LNCAP (cell line): ENCODE measurements around the gene ZCCHC7.

ENCODE experiments used
- TF ChIP-seq, protein P1 (sequence below): fragments of 450-650 bp; IDR thresholded peaks from 2 replicates; pipeline ENCODE4 v1.5.1; 2017; ENCODE audit warnings: mild to moderate bottlenecking

Gene ZCCHC7

DNA sequence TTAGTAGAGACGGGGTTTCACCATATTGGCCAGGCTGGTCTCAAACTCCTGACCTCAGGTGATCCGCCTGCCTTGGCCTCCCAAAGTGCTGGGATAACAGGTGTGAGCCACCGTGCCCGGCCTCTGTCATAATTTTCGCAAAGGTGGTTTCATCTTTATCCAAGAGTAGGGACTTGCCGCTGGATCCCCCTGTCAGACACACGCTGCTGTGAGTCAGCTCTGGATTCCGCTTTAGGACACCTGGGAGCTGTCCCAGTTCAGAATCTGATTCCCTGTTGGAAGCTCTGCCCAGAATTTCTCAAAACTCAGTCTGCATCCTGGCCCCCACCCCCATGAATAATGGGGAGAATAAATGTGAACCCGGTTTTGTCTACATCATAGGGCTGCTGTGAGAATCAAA lies 284.2 kb downstream of the ZCCHC7 start:
- TF ChIP-seq, protein P1, sequence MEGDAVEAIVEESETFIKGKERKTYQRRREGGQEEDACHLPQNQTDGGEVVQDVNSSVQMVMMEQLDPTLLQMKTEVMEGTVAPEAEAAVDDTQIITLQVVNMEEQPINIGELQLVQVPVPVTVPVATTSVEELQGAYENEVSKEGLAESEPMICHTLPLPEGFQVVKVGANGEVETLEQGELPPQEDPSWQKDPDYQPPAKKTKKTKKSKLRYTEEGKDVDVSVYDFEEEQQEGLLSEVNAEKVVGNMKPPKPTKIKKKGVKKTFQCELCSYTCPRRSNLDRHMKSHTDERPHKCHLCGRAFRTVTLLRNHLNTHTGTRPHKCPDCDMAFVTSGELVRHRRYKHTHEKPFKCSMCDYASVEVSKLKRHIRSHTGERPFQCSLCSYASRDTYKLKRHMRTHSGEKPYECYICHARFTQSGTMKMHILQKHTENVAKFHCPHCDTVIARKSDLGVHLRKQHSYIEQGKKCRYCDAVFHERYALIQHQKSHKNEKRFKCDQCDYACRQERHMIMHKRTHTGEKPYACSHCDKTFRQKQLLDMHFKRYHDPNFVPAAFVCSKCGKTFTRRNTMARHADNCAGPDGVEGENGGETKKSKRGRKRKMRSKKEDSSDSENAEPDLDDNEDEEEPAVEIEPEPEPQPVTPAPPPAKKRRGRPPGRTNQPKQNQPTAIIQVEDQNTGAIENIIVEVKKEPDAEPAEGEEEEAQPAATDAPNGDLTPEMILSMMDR, result no peak

DNA sequence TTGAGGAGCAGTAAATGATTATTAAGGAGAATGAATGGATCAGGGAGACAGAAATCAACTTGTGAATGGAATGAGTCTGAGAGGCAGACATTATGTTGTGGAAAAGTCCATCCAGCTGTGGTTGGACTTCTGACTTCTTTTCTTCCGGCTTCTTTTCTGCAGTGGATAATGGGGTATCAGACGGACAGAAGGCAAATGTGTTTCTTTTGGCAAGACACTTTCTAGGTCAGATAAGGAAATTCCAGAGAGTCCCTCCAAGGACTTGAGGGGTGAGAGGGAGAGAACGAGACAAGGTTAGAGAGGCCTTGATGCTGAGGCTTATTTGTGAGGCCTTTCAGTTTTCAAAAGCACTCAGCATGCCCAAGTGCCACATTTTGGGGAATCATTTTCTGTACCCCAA lies 285.0 kb downstream of the ZCCHC7 start:
- TF ChIP-seq, protein P1, result no peak

DNA sequence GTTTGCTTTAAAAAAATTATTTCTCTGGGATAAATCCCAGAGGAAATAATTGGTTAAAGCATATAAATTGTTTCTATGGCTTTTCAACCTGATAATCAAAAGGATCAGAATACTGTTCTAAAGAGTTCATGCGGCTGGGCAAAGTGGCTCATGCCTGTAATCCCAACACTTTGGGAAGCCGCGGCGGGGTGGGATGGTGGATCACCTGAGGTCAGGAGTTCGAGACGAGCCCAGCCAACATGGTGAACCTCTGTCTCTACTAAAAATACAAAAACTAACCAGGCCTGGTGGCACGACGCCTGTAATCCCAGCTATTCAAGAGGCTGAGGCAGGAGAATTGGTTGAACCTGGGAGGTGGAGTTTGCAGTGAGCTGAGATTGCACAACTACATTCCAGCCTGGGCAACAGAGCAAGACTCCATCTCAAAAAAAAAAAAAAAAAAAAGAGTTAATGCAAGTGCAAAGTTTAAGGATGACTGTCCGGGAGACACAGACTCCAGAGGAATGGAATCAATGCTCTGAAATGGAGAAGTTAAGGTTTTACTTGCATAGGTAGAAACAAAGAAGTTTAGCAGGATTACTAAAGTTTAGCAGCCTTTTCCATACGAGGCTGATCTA lies 285.5 kb downstream of the ZCCHC7 start:
- TF ChIP-seq, protein P1, result no peak

DNA sequence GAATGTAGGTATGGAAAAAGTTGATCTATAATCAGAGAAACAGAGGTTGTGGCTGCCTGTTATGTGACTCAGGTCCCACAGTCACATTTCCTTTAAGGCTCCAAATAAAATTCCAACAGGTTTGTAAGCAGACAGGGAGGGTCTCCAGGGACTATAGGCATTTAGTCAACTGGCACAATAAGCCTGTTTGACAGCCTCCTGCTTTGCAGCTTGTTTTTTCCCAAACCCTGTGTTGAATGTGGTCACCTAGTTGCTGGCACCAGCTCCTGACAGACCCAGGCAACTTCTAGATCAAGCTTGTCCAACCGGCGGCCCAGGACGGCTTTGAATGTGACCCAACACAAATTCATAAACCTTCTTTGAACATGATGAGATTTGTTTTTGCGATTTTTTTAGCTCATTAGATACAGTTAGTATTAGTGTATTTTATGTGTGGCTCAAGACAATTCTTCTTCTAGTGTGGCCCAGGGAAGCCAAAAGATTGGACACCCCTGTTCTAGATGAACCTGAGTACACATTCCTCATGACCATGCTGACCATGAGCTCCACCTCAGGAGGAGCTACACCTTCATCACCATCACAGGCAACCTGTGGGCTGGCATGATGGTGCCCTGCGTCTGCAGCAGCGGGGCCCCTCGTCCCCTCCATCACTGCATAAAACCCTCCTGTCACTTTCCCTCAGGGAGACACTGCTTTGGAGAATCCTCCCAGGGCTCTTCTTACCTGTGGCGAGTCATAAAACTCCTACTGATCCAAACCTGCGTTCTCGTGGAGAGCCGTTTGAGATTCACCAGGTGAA lies 286.4 kb downstream of the ZCCHC7 start:
- TF ChIP-seq, protein P1, result no peak

DNA sequence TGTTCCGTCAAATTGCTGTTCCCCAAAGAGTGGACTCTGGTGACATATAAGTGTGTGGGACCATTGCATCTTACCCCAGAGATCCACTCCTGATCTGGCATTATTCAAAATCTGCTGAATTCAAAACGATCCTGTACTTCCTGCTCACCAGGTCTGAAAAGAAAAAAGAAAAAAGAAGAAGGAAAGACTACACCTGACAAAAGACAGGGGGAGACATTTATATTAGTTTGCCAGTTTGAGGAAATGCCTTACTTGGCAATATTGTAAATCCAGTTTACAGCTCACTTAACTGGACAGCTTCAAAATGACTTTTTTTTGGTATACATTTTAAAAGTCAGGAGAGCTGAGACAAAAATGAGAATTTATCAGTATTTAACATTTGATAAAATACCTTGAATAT lies 287.1 kb downstream of the ZCCHC7 start:
- TF ChIP-seq, protein P1, result peak; percentile 38
